PFSK-1 (cell line): Measurements from ENCODE around the gene KLRD1.

Experiments
- POLR2AphosphoS5 ChIP-seq: IDR thresholded peaks from 2 replicates; pipeline ENCODE4 v1.6.1; 2012; ENCODE audit warnings: low read depth, mild to moderate bottlenecking, control low read depth, low read length, moderate library complexity
- SIN3A ChIP-seq: IDR thresholded peaks from 2 replicates; pipeline ENCODE4 v1.6.1; 2012; ENCODE audit warnings: mild to moderate bottlenecking, low read length, moderate library complexity, borderline replicate concordance; ENCODE audit not compliant: insufficient read depth
- TAF1 ChIP-seq: IDR thresholded peaks from 2 replicates; pipeline ENCODE4 v1.6.1; 2012; ENCODE audit warnings: low read length, control low read depth, borderline replicate concordance; ENCODE audit not compliant: insufficient read depth
- TF ChIP-seq, protein P1 (sequence below), 2 experiments: IDR thresholded peaks; 2 replicates each; pipeline versions ENCODE4 v1.6.1 to v1.8.0; 2011 to 2012; ENCODE audit warnings: low read depth in 2 of 2, low read length in 2 of 2, control low read depth in 1 of 2, inconsistent platforms in 1 of 2, mild to moderate bottlenecking in 1 of 2, moderate library complexity in 1 of 2; ENCODE audit not compliant: insufficient read depth in 1 of 2

GRCh38 chr12:10276774-10277173 is 30.9 kb upstream of the KLRD1 start:
- TF ChIP-seq, protein P1, sequence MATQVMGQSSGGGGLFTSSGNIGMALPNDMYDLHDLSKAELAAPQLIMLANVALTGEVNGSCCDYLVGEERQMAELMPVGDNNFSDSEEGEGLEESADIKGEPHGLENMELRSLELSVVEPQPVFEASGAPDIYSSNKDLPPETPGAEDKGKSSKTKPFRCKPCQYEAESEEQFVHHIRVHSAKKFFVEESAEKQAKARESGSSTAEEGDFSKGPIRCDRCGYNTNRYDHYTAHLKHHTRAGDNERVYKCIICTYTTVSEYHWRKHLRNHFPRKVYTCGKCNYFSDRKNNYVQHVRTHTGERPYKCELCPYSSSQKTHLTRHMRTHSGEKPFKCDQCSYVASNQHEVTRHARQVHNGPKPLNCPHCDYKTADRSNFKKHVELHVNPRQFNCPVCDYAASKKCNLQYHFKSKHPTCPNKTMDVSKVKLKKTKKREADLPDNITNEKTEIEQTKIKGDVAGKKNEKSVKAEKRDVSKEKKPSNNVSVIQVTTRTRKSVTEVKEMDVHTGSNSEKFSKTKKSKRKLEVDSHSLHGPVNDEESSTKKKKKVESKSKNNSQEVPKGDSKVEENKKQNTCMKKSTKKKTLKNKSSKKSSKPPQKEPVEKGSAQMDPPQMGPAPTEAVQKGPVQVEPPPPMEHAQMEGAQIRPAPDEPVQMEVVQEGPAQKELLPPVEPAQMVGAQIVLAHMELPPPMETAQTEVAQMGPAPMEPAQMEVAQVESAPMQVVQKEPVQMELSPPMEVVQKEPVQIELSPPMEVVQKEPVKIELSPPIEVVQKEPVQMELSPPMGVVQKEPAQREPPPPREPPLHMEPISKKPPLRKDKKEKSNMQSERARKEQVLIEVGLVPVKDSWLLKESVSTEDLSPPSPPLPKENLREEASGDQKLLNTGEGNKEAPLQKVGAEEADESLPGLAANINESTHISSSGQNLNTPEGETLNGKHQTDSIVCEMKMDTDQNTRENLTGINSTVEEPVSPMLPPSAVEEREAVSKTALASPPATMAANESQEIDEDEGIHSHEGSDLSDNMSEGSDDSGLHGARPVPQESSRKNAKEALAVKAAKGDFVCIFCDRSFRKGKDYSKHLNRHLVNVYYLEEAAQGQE (IDR thresholded peaks at IDR 0.05; ENCODE audit: insufficient read depth in 1 of 2, low read depth in 2 of 2, low read length in 2 of 2) = no peak
- TF ChIP-seq SIN3A (no peak), TAF1 (no peak), POLR2AphosphoS5 (no peak)
